HG02870 (cell line): ENCODE results near the gene METTL8.
"Not testable (repeated sequence)": the region's sequence is repeated elsewhere in the genome, so short reads cannot be mapped to it uniquely, and the experiment has no call there.

ENCODE experiments used
- ATAC-seq: cut with Tn5 transposase; IDR thresholded peaks from one replicate; pipeline ENCODE4 v1.9.1; 2021; ENCODE audit warnings: mild to moderate bottlenecking, moderate library complexity; ENCODE audit not compliant: unreplicated experiment

METTL8 gene

DNA sequence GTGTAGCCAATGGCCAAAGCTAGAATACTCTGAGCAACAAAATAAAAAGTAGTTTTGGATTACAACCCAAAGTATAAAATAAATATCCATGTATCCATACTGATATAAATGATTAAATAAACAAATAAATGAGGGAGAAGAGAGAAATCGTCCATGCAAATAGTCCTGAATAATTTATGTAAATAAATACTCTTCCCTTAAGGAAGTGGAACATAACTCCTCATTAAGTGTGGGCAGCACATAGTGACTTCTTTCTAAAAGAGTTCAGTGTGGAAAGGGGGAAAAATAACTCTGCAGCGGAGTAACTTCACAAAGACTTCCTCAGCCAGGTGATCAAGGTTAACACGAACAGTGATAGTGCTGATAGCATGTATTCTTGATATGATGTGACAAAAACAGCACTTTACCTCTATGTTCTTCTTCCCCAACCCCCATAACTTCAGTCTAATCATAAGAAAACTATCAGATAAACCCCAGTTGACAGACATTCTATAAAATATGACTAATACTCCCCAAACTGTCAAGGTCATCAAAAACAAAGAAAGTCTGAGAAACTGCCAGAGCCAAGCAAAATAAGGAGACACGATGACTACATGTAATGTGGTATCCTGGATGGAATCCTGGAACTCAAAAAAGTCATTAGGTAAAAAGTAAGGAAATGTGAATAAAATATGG lies 30.7 kb downstream of the METTL8 start:
- no peak for ATAC-seq

DNA sequence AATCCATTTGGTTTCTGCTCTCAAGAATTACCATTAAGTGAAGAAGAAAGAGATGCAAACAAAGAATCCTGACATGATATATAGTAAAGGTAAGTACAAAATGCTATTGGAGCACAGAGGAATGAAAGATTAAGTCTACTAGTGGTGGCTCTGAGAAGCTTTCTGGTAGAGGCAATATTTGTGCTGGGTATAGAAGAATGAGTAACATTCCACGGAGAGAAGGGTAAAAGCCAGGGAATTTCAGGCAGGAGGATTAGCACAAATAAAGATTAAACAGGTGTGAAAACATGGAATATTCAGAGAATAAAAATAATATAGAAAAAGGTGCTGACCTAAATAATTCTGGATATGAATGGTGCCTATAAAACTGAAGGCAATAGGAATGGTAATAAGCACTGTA lies 31.8 kb downstream of the METTL8 start:
- no peak for ATAC-seq

DNA sequence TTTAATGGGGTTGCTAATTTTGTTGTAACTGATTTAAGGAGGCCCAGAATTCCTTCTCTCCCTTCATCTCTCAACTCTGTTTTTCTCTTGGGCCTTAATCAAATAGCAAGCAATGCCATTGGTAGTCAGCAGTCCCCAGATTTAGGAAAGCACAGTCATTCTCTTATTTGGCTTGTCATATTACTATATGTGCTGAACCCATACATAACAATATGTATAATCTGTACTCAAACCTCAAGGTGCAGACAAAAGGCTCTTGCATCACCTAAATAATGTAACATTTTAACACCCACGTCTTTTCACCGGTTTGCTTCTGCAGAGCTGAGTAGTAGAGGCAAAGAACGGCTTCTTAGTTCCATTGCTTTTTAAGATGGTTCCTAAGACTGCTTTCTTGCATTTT lies 33.4 kb downstream of the METTL8 start:
- ATAC-seq: no peak

DNA sequence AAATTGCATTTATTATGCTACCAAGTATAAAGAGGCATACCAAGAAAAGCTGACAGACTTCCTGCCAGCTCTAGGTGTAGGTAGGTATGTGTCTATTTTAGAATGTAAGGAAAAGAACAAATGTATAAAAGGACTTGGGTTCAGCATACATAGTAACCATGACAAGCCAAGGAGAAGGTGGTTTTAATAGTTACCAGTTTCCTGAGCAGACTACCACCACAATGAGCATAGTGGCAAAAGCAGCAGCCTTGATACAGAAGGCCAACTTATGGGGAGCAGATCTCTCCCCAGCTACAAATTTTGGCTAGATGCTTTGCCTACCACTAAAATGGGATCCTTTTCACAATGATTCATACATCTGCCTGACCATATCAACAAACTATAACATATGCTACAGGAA lies 34.5 kb downstream of the METTL8 start:
- ATAC-seq: no peak

DNA sequence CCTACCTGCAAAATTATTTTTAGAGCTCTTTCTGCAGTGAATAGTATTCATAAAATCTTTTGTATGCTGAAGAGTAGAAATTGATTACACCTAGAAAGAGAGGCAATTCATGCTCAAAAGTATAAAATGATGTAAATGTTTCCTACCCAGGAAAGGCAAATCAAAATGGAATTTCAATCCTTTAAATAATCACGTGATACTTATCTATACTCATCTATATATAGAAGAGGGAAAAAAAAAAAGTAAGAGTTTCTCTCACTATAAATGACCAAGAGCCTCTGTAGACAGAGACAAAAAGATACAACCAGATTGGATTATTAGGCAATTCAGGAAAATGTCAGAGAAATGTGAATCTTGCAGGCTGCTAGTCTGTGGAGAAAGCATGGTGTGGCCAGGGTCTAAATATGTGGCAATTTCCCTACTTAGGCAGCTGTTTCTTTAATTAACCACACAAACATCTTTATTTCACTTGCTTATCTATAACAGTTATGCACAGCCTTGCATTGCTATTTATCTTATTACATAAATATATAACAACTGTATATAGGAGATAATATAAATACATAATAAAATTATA lies 39.5 kb downstream of the METTL8 start:
- no peak for ATAC-seq

DNA sequence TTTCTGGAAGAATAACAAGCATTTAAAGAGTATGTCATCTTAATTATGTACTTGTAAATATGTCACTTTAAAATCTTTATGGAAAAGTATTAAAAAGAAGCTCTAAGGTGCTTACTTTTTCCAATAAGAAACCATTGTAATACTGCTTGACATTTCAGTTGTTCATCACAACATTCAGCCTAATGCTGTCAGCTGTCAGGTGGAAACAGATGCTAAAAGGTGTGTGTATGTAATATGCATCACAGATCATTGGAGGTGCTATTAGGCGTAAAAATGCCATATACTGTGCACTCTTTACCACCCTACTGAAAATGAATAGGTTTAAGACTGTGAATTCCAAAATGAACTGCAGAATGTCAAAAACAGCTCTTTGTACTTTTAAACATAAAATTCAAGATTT lies 40.3 kb downstream of the METTL8 start:
- no peak for ATAC-seq

DNA sequence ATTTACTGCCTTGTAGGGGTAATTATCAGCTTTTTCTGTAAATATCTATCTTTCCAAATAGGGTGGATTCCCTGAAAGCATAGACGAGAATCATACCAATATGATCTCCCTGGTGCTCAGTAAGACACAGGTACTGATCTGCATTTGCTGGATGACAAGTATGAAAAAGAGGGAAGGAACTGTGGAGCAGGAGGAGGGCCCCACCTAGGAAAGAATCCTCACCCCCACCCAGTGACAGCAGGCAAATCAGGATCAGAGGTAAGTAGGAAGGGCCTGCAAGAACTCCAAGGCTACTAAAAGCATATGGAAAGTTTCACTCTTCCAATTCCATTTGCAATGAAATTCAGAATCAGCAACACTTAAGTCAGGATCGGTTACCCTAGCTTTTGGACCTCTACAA lies 42.3 kb downstream of the METTL8 start:
- ATAC-seq: no peak

DNA sequence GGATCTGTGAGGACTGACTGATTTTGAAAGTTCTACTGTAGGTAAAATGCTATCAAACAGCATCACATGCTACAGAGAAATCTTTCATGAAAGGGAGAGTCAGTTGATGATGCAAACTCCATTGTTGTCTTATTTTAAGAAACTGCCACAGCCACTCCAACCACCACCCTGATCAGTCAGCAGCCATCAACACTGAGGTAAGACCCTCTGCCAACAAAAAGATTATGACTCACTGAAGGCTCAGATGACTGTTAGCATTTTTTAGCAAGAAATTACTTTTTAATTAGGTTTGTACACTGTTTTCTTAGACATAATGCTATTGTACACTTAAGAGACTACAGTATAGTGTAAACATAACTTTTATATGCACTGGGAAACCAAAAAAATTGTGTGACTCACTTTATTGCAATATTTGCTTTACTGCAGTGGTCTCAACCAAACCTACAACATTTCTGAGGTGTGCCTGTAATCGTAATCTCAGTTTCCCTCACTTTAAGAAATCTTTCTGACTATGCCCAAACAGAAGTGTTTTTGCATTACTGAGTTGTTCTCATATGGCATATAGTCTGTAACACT lies 42.8 kb downstream of the METTL8 start:
- no peak for ATAC-seq

DNA sequence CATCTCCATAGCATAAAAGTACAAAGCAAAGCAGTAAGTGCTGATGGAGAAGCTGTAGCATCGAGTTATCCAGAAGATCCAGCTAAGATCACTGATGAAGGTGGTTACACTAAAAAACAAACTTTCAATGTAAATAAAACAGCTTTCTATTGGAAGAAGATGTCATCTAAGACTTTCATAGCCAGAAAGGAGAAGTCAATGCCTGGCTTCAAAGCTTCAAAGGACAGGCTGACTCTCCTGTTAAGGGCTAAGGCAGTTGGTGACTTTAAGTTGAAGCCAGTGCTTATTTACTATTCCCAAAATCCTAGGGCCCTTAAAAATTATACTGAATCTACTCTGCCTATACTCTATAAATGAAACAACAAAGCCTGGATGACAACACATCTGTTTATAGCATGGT lies 44.0 kb downstream of the METTL8 start:
- no peak for ATAC-seq

DNA sequence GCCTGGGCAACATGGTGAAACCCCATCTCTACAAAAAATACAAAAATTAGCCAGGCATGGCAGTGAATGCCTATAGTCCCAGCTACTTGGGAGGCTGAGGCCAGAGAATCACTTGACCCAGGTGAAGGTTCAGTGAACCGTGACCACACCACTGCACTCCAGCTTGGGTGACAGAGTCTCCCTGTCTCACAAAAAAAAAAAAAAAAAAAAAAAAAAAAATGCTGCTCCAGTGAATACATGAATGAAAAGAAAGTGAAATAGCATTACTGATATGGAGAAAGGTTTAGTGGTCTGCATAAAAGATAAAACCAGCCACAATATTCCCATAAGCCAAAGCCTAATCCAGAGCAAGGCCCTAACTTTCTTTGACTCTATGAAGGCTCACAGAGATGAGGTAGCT lies 44.5 kb downstream of the METTL8 start:
- ATAC-seq: no peak

DNA sequence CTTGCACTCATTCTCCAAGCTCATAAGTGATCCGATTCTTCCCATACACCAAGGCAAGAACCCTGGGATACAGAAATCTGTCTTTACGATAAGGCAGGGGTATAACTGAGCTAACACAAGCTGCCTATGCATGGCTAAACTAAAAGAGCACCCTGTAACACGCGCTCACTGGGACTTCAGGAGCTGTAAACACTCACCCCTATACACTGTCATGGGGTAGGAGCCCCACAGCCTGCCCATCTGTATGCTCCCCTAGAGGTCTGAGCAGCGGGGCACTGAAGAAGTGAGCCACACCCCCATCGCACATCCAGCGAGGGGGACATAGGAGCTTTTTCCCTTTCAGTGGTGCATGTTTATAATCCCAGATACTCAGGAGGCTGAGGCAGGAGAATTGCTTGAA lies 46.7 kb downstream of the METTL8 start:
- ATAC-seq: no peak

DNA sequence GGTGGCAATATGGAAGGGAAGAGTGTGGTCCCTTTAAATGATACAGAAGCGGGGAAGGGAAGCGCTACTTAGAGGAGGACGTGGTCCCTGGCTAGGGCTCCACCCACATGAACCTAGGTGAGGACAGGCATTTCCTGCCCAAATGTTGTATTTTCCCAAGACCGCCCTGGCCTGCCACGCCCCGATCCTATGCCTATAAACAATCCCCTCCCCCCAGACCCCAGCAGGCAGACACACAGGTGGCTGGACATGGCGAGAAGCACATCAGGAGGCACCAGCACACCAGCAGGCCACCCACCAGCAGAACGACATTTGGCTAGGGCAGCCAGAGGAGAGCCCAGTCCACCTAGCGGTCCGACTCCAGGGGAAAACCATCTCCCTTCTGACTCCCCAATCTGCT lies 47.2 kb downstream of the METTL8 start:
- ATAC-seq: no peak

DNA sequence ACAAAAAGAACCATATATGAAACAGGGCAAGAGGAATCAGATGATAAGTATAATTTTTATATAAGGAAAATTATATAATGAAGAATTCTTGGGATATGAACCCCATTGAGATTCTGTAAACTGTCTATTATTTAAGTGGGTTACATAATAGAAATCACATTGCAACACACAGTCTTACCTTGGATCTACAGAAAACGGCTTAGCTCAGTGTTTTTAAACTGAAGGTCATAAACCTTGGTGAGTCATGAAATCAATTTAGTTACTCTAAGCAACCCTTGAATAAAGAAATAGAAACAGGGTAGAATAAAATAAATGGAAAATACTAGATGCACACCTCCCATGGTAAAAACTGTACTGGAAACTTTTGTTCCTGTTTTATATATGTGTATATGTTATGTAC lies 50.7 kb downstream of the METTL8 start:
- no peak for ATAC-seq

DNA sequence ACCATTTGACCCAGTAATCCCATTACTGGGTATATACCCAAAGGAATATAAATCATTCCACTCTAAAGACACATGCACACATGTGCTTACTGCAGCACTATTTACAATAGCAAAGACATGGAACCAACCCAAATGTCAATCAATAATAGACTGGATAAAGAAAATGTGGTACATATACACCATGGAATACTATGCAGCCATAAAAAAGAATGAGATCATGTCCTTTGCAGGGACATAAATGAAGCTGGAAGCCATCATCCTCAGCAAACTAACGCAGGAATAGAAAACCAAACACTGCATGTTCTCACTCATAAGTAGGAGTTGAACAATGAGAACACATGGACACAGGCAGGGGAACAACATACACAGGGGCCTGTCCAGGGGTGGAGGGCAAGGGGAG lies 51.6 kb downstream of the METTL8 start:
- ATAC-seq: not testable (repeated sequence)

DNA sequence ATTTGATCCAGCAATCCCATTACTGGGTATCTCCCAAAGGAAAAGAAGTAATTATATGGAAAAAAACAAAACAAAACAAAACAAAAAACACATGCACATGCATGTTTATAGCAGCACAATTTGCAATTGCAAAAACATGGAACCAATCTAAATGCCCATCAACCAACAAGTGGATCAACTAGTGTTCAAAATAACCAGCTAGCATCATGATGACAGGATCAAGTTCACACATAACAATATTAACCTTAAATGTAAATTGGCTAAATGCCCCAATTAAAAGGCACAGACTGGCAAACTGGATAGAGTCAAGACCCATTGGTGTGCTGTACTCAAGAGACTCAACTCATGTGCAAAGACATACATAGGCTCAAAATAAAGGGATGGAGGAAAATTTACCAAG lies 55.9 kb downstream of the METTL8 start:
- not testable (repeated sequence) for ATAC-seq

DNA sequence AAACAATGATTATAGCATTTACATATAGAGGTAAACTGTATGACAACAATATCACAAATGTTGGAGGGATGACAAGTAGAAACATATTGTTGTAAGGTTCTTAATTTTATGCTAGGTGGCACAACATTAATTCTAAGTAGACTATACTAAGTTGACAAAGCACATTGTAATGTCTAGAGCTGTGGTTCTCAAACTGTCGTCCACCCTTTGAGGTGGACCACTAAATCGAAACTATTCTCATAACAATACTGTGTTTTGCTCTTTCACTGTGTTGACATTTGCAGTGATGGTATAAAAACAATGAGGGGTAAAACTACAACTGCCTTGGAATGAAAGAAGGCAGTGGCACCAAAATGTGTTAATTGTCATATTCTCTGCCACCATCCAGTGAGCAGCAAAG lies 66.1 kb downstream of the METTL8 start:
- ATAC-seq: no peak

DNA sequence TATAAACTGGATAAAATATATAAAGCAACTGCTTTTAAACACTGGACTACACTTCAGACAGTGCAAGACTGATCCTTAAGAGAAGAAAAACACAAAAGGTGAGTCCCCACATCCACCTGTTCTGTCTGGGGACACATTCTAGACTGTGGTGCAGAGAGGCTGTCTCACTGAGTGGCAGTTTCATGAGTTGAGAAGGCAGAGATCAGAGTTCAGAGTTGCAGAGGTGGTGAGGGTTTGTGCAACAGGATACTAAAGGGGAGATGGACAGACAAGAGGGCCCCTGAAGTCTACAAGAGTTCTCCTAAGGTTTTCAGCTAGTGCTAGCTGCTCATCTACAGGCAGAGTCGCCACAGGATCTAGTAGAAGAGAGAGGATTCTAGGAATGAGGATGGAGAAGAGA lies 68.0 kb downstream of the METTL8 start:
- no peak for ATAC-seq

DNA sequence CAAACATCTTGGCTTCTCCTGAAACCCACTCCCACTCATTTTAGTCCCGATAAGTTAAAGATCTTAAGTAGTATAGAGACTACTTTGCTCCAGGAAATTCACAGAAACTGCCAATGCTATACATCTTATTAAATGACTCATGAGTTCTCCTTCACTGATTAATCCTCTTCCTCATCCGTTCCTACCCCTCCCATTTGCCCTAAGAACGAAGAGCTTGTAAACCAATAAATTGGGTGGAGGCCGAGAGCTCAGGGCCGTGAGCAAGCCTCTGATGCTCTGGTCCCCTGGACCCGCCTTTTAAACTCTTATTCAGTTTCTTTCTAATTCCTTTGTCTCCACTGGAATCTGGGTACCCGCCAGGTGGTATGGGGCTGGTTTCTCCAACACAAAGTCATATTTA lies 68.6 kb downstream of the METTL8 start:
- no peak for ATAC-seq

DNA sequence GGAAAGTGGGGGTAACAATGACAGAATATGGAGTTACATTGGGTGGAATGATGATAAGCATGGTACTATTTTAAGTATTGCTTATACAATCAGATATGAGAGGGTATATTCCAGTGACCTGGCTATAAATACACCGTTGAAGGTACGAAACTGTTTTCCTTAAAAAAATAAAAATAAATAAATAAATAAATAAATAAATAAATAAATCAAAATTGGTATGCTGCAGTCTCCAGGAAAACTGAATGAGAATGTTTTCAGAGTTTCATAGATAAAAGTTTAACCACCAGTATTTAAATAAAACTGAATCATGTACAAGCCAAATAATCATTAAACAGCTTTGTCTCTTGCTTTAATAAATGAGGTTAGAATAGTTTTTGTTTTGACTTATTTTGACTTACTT lies 71.4 kb downstream of the METTL8 start:
- ATAC-seq: no peak

DNA sequence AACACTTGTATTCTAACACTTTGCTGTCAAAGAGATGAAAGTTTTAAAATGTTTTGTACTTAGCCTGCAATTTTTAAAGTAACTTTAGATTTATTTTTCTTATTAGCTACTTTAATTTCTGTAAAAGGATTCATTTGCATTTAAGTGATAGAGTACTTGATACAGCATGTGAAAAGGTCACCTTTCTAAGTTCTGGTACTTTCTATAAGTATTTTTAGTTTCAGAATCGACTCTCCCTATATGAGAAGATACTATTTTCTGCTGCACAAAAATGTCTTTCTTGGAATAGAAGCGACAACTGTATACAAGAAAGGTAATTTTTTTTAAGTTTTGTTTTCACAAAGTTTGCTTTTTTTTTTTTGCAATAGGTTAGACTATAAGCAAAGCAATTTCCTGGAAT lies 72.9 kb downstream of the METTL8 start:
- no peak for ATAC-seq

DNA sequence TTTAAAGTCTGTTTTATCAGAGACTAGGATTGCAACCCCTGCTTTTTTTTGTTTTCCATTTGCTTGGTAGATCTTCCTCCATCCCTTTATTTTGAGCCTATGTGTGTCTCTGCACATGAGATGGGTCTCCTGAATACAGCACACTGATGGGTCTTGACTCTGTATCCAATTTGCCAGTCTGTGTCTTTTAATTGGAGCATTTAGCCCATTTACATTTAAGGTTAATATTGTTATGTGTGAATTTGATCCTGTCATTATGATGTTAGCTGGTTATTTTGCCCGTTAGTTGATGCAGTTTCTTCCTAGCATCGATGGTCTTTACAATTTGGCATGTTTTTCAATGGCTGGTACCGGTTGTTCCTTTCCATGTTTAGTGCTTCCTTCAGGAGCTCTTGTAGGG lies 80.0 kb downstream of the METTL8 start:
- ATAC-seq: not testable (repeated sequence)

DNA sequence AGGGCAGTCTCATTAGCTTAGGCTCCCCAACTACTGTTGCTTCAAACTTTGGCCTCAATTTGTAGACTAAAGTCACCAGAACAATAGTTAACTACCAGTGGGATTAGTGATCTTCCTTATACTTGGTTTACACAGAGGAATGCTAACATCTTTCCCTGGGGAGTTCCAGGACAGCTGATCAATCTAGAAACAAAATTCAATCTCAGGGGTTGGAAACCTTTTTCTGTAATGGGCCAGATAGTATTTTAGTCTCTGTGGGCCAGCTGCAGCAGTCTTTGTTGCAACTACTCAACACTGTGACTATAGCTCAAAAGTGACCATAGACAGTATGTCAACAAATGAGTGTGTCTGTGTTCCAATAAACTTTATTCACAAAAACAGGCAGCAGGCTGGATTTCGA lies 85.7 kb downstream of the METTL8 start:
- ATAC-seq: no peak

DNA sequence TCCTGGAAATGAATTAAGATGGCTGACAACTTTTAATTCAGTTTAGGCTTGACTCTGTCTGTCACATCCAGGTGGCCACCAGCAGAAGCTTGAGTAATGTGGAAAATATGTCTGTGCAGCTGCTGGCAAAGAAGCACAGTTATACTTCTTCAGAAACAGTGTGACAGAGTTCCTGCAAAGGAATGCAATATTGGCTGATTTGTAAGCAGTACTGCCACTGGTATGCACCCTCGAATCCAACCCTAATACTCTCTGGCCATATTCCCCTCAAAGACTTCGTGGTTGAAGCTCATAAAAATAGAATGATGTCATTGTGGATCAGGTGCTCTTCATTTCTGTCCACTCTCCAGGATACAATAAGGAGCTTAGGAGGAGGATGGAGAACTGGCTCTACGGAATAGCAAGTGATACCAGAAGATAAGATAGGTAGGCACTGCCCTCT lies 86.2 kb downstream of the METTL8 start:
- no peak for ATAC-seq
